GM18508 (cell line): ENCODE data around the gene PYGO1.
"Not testable (repeated sequence)": the region's sequence is repeated elsewhere in the genome, so short reads cannot be mapped to it uniquely, and the experiment has no call there.

Experiments used
- ATAC-seq: cut with Tn5 transposase; IDR thresholded peaks from one replicate; pipeline ENCODE4 v1.9.1; 2021; ENCODE audit warnings: moderate number of reproducible peaks; ENCODE audit not compliant: insufficient read depth, unreplicated experiment

The PYGO1 gene

GRCh38 chr15:55588070-55588814 is at the start of gene PYGO1:
TSS of gene PYGO1 (minus strand) at chr15:55588345. CDS start at chr15:55587883, 462 bp downstream.
- no peak for ATAC-seq

- no peak for ATAC-seq
Measured at GRCh38 chr15:55637086-55637485, 48.9 kb upstream of the PYGO1 start.

- no peak for ATAC-seq
Measured at GRCh38 chr15:55633731-55634130, 45.6 kb upstream of the PYGO1 start.

- ATAC-seq: no peak
Measured at GRCh38 chr15:55632434-55632833, 44.3 kb upstream of the PYGO1 start.

- ATAC-seq: no peak
Measured at GRCh38 chr15:55630858-55631257, 42.7 kb upstream of the PYGO1 start.

- no peak for ATAC-seq
Measured at GRCh38 chr15:55628369-55628730, 40.2 kb upstream of the PYGO1 start.

- ATAC-seq: no peak
Measured at GRCh38 chr15:55627730-55628368, 39.7 kb upstream of the PYGO1 start.

GRCh38 chr15:55619783-55620182 is 31.6 kb upstream of the PYGO1 start:
- no peak for ATAC-seq

GRCh38 chr15:55618387-55618786 is 30.2 kb upstream of the PYGO1 start:
- no peak for ATAC-seq

- no peak for ATAC-seq
Measured at GRCh38 chr15:55615445-55615844, 27.3 kb upstream of the PYGO1 start.

- ATAC-seq: no peak
Measured at GRCh38 chr15:55613727-55614126, 25.6 kb upstream of the PYGO1 start.

- ATAC-seq: no peak
Measured at GRCh38 chr15:55606214-55606613, 18.1 kb upstream of the PYGO1 start.

GRCh38 chr15:55601374-55601773 is 13.2 kb upstream of the PYGO1 start:
- no peak for ATAC-seq

GRCh38 chr15:55599439-55599838 is 11.3 kb upstream of the PYGO1 start:
- no peak for ATAC-seq

GRCh38 chr15:55593019-55593418 is 4.9 kb upstream of the PYGO1 start:
- ATAC-seq: not testable (repeated sequence)

- no peak for ATAC-seq
Measured at GRCh38 chr15:55590788-55591187, 2.6 kb upstream of the PYGO1 start.

- ATAC-seq: no peak
Measured at GRCh38 chr15:55589287-55589686, 1.1 kb upstream of the PYGO1 start.

GRCh38 chr15:55588815-55589115 is 620 bp upstream of the PYGO1 start:
- no peak for ATAC-seq

GRCh38 chr15:55587321-55588069 is 650 bp downstream of the PYGO1 start:
- ATAC-seq: no peak

- no peak for ATAC-seq
Measured at GRCh38 chr15:55586808-55587207, 1.3 kb downstream of the PYGO1 start.

GRCh38 chr15:55576943-55577342 is 11.2 kb downstream of the PYGO1 start:
- no peak for ATAC-seq

- no peak for ATAC-seq
Measured at GRCh38 chr15:55574096-55574495, 14.0 kb downstream of the PYGO1 start.
